Measurements from ENCODE around the gene FRAS1. TPM values are rescaled to one million over a fixed set of nuclear protein-coding genes. Genes with fewer than 3 reads are reported as not detected.
"Not testable (repeated sequence)": the region's sequence is repeated elsewhere in the genome, so short reads cannot be mapped to it uniquely, and the experiment has no call there.

The FRAS1 gene
- total RNA-seq, 4 donors from 2014 or later: 3.4 to 11.7 (median 4.2) TPM

DNA sequence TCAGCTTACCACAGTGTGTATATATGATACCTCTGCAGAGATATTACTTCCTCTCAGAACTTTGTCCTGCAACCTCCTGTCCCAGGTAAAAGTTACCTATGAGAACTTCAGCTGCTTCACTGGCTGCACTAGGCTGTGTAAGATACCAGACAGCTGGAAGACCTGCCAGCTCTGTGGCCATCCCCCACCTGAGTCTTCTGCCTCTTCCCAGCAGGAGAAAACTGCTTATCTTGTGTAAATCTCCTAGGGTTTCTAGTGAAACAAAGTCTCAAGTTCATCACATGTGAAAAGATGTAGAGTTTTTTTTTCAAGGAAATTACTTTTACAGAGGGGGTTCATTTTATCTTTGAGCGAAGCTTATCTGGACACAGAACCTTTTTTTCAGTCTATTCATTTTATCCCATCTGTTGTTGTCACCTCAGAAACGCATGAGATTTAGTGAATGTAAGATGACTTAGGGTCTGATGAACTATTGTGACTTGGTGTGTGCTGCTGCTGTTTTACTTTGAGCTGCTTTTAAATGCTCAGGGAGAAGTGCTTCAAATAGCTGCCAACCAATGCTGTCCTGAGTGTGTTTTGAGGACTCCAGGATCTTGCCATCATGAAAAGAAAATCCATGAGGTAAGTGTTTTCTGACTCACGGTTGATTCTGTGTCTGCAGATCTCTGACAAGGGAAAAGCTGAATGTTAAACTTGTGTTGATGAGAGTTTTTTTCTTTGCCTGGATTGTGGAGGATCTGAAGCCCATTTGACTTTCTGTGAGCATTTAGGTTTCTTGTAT is 187.8 kb downstream of the FRAS1 start:
- H3K36me3 ChIP-seq: no peaks in the 10 kb centered on the region
- no peaks in the 10 kb centered on the region for H3K9me3 ChIP-seq
- H3K4me1 ChIP-seq: no peaks in the 10 kb centered on the region
- H3K27me3 ChIP-seq: no peaks in the 10 kb centered on the region
- no peak overlapping the region for H3K4me3 ChIP-seq
- WGBS, 2 donors (ENCODE audit: low coverage in 1 of 2): 49 to 66% methylated on average over 2 to 3 of the region's 3 CpGs
- H3K27ac ChIP-seq: no peak overlapping the region
- TF ChIP-seq POLR2A (IDR thresholded peaks at IDR 0.05) (no peak), EP300 (IDR thresholded peaks at IDR 0.05) (no peak), POLR2AphosphoS5 (IDR thresholded peaks at IDR 0.05) (no peak)
- TF ChIP-seq, protein P1, sequence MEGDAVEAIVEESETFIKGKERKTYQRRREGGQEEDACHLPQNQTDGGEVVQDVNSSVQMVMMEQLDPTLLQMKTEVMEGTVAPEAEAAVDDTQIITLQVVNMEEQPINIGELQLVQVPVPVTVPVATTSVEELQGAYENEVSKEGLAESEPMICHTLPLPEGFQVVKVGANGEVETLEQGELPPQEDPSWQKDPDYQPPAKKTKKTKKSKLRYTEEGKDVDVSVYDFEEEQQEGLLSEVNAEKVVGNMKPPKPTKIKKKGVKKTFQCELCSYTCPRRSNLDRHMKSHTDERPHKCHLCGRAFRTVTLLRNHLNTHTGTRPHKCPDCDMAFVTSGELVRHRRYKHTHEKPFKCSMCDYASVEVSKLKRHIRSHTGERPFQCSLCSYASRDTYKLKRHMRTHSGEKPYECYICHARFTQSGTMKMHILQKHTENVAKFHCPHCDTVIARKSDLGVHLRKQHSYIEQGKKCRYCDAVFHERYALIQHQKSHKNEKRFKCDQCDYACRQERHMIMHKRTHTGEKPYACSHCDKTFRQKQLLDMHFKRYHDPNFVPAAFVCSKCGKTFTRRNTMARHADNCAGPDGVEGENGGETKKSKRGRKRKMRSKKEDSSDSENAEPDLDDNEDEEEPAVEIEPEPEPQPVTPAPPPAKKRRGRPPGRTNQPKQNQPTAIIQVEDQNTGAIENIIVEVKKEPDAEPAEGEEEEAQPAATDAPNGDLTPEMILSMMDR (IDR thresholded peaks at IDR 0.05): no peak
- ATAC-seq: no peak

DNA sequence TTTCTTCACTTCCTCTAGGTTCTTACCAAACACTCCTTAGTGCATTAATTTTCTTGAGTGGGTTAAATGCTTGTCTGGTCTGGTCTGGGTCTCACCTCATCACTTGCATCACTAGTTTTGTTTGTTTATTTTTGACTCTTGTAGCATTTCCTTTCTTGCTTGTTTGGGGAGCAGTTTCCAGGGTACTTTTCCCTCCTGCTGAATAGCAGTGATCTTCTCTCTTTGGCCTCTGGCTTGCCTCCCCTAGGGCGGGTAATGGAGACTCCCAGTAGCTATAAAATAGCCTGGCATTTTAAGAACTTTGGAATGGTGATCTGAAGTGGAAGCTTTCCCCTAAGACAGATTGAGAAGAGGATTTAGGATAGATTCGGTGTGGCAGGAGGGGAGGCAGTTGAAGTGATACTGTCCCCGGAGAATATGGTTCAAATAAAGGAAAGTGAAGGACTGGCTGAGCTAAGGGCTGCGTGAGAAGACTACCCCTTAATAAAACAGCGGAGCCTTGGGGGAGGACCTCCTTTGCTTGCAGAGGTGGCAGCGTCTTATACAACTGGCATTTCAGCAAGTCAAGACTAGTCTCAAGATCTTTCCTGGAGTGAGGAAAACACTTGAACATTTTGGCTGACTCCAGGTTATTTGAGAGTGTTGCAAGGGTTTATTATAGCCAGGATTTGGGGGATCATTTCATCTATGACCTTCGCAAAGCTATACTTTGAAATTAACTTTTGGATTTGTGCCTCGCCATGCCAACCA is 190.6 kb downstream of the FRAS1 start:
- TF ChIP-seq, protein P1 (IDR thresholded peaks at IDR 0.05): no peak
- TF ChIP-seq EP300 (IDR thresholded peaks at IDR 0.05) (no peak), POLR2AphosphoS5 (IDR thresholded peaks at IDR 0.05) (no peak), POLR2A (IDR thresholded peaks at IDR 0.05) (no peak)
- 90 to 100% methylated on average over 3 to 4 of the region's 8 CpGs for WGBS, 2 donors (ENCODE audit: low coverage in 1 of 2)

DNA sequence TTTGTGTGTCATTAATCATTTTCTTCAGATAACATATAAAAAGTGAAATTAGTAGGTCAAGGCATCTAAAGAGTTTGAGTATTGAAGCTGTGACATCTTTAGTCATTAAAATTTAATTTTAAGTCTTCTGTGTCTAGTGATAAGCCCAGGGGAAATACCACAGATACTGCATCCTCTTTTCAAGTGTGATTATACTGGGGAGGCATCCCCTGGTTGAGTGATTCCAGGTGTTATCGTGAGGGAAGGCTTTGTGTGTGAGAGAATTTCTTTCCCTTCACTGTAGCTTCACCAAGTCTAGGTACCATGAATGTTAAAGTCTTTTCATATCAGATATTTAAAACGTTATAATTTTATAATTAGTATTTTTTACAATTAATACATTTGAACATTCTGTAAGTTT is 193.4 kb downstream of the FRAS1 start:
- WGBS, 2 donors (ENCODE audit: low coverage in 1 of 2): 68 to 89% methylated on average over 2 of the region's 2 CpGs
- no peaks in the 10 kb centered on the region for H3K4me1 ChIP-seq
- H3K36me3 ChIP-seq: no peaks in the 10 kb centered on the region
- no peak overlapping the region for H3K4me3 ChIP-seq
- no peak overlapping the region for H3K27ac ChIP-seq
- no peak for ATAC-seq
- TF ChIP-seq POLR2AphosphoS5 (IDR thresholded peaks at IDR 0.05) (no peak), EP300 (IDR thresholded peaks at IDR 0.05) (no peak), POLR2A (IDR thresholded peaks at IDR 0.05) (no peak)
- TF ChIP-seq, protein P1 (IDR thresholded peaks at IDR 0.05): no peak
- H3K9me3 ChIP-seq: peaks cover 0 to 11% (median 0%) of the 10 kb centered on the region in 3 donors
- no peaks in the 10 kb centered on the region for H3K27me3 ChIP-seq

More for the DNA sequence above, 190.6 kb downstream of the FRAS1 start:
- no peak overlapping the region for H3K4me3 ChIP-seq
- H3K27me3 ChIP-seq: no peaks in the 10 kb centered on the region
- peaks cover 0 to 7% (median 0%) of the 10 kb centered on the region in 3 donors for H3K9me3 ChIP-seq
- no peaks in the 10 kb centered on the region for H3K4me1 ChIP-seq
- no peak overlapping the region for H3K27ac ChIP-seq
- H3K36me3 ChIP-seq: no peaks in the 10 kb centered on the region
- ATAC-seq: no peak

- 91 to 97% methylated on average over 7 to 8 of the region's 8 CpGs for WGBS, 2 donors (ENCODE audit: low coverage in 1 of 2)
- H3K27me3 ChIP-seq, ATAC-seq, H3K4me3 ChIP-seq, H3K27ac ChIP-seq, H3K4me1 ChIP-seq, H3K36me3 ChIP-seq: not testable (repeated sequence)
- H3K9me3 ChIP-seq: peaks cover 0 to 11% (median 0%) of the 10 kb centered on the region in 3 donors
Observed at GRCh38 chr4:78252773-78253172, 195.7 kb downstream of the FRAS1 start.

GRCh38 chr4:78254893-78255292 is 197.8 kb downstream of the FRAS1 start:
- no peaks in the 10 kb centered on the region for H3K4me1 ChIP-seq
- 78% methylated on average over 3 of the region's 4 CpGs; no CpG with 5 or more reads in 1 of the 2 donors for WGBS, 2 donors (ENCODE audit: low coverage in 1 of 2)
- H3K4me3 ChIP-seq: no peak overlapping the region
- H3K36me3 ChIP-seq: no peaks in the 10 kb centered on the region
- H3K27me3 ChIP-seq: no peaks in the 10 kb centered on the region
- no peak for TF ChIP-seq POLR2AphosphoS5 (IDR thresholded peaks at IDR 0.05)
- TF ChIP-seq EP300 (IDR thresholded peaks at IDR 0.05): no peak
- TF ChIP-seq POLR2A (IDR thresholded peaks at IDR 0.05): no peak
- TF ChIP-seq, protein P1 (IDR thresholded peaks at IDR 0.05): no peak
- peaks cover 0 to 11% (median 0%) of the 10 kb centered on the region in 3 donors for H3K9me3 ChIP-seq
- H3K27ac ChIP-seq: no peak overlapping the region
- no peak for ATAC-seq
